ENCODE results near the gene PRICKLE2.

PRICKLE2 gene

GRCh38 chr3:64125561-64125960 lies 99.7 kb downstream of the PRICKLE2 start:
- DNase-seq = no peak

- no peak for DNase-seq
Observed at GRCh38 chr3:64123931-64124330, 101.3 kb downstream of the PRICKLE2 start.

GRCh38 chr3:64122476-64122875 lies 102.8 kb downstream of the PRICKLE2 start:
- DNase-seq = no peak

- DNase-seq = no peak
Observed at GRCh38 chr3:64121750-64122311, 103.4 kb downstream of the PRICKLE2 start.

GRCh38 chr3:64120876-64121275 lies 104.4 kb downstream of the PRICKLE2 start:
- no peak for DNase-seq

DNA sequence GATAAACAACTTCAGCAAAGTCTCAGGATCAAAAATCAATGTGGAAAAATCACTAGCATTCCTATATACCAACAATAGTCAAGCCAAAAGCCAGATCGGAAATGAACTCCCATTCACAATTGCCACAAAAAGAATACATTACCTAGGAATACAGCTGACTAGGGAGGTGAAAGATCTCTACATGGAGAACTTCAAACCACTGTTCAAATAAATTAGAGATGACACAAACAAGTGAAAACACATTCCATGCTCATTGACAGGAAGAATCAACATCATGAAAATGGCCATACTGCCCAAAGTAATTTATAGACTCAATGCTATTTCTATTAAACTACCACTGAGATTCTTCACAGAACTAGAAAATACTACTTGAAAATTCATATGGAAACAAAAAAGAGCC lies 107.8 kb downstream of the PRICKLE2 start:
- DNase-seq = no peak

DNA sequence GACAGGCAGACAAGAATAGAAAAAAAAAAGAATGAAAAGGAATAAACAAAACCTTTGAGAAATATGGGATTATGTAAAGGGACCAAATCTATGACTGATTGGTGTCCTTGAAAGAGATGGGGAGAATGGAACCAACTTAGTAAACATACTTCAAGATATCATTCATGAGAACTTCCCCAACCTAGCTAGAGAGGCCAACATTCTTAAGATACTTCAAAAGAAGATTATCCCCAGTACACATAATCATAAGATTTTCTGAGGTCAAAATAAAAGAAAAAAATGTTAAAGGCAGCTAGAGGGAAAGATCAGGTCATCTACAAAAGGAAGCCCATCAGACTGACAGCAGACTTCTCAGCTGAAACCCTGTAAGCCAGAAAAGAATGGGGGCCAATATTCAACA lies 110.6 kb downstream of the PRICKLE2 start:
- no peak for DNase-seq

- no peak for DNase-seq
Observed at GRCh38 chr3:64111872-64112271, 113.4 kb downstream of the PRICKLE2 start.

DNA sequence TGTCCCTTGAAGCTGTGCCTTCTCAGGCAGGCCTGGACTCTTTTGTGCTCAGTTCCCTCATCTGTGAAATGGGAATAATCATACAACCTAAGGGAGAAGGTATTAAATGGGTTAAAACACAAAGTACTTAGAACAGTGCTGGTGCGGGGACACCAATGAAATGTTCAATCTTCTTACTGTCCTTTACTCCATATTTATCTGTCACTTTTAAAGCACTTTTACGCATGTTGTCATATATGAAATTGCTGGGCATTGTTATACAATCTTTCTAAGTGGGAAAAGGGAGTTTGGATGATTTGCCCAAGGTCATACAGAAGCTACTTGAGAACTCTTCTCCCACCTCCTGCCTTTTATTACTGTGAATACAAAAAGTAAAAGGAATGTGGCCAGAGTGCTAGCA lies 114.2 kb downstream of the PRICKLE2 start:
- DNase-seq = no peak

DNA sequence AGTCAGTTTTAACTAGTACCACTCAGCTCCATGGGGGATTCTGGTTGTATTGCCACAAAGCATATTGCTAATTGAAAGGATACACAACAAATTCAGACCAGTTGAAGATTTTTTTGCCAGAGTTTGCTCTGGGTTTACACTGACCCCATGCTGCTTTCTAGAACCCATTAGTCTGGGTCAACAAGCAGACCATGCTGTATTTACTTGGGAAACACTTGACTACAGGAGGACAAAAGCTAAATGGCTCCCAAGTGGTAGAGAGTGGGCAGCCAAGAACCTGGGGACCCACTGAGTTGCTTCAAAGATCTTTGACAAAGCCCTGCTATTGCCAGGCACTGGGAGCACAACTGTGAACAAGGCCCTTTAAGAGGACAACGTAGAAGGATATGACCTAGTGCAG lies 115.2 kb downstream of the PRICKLE2 start:
- no peak for DNase-seq

GRCh38 chr3:64109438-64109837 lies 115.8 kb downstream of the PRICKLE2 start:
- DNase-seq = no peak

DNA sequence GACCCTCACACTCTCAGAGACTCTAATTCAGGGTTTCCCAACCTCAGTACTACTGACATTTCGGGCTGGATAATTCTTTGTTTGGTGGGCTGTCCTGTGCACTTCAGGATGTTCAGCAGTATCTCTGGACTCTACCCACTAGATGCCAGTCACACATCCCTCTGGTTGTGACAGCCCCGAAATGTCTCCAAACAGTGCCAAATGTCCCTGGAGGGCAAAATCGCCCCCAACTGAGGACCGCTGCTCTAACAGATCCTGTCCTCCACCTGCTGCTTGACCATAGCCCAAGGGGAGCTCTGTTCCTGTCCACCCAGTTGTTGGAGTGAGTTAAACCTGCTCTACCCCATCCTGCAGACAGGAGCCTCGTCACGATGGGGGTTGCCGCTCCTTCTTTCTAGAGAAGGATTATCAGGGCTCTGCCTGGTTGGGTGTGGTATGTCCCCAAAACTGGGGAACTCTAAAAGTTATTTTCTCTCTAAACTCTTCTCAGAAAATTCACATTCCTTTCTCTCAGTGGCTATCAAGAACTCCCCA lies 116.4 kb downstream of the PRICKLE2 start:
- DNase-seq = no peak

GRCh38 chr3:64108231-64108630 lies 117.0 kb downstream of the PRICKLE2 start:
- no peak for DNase-seq

DNA sequence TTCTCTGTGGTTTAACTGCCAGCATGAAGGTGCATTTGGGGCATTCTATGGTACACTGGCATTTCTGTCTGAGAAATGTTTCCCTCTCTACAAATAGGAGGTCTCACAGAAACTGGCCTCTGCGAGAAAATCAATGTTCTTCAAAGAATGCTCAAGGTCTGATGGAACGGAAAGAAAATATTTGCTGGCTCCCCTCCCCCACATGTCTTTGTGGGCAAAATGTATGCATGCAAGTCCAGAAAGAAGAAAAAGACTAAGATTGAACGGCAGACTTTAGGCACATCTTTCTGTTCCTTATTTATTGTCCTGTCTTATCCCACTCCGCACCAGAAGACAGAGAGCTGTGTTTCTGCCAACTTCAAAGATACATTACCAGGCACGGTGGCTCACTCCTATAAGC lies 118.1 kb downstream of the PRICKLE2 start:
- DNase-seq = no peak

- no peak for DNase-seq
Observed at GRCh38 chr3:64105816-64106215, 119.5 kb downstream of the PRICKLE2 start.

GRCh38 chr3:64104691-64105111 lies 120.6 kb downstream of the PRICKLE2 start:
- DNase-seq = no peak

- no peak for DNase-seq
Observed at GRCh38 chr3:64104006-64104405, 121.3 kb downstream of the PRICKLE2 start.

DNA sequence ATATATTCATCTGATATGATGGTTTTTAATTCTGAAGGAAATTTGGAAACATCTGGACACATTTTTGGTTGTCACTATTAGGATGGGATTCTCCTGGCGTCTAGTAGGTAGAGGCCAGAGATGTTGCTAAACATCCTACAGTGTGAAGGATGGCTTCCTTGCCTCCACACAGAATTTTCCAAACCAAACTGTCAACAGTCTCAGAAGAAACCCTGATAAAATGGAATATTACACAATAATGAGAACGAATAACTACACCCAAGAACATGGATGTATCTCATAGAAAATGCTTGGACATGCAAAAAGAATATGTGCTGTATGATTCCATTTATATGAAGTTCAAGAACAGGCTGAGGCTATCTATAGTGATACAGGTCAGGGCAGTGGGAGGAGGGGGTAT lies 122.1 kb downstream of the PRICKLE2 start:
- no peak for DNase-seq

GRCh38 chr3:64102147-64102546 lies 123.1 kb downstream of the PRICKLE2 start:
- no peak for DNase-seq

DNA sequence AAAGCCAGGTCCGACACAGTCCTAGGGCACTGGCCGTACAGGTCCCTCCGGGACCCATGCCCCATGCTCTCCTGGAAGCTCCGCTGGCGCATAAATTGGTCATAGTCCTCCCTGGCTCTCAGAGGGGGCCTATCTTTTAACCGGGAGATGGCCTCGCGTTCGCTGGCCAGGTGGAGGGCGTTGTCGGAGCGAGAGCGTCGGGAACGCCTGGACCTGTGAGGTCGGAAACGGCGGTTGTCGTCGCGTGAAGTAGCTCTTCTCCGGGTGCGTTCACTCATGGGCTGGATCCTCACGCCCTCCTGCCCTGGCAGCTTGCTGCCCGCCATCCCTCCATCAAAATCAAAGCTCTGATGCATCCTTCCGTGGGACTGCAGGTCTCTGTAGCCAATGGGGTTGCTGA lies 126.0 kb downstream of the PRICKLE2 start:
- DNase-seq = no peak

DNA sequence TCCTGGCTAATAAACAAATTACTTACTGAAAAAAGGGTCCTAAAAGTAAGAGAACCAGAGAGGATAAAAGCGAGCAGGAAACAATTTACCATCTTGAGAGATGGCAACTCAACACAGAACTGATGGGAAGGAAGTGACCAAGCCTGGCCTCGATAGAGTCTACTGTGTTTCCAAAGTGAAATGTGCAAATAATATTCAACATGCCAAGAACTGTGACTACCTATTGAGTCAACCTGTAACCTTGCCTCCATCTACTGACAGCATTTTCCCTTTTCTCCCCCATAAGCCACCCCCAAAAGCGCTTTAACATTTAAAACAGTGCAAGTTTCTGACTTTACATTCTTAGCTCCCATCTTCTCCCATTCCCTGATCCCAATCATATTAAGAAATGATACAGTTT lies 126.6 kb downstream of the PRICKLE2 start:
- no peak for DNase-seq

GRCh38 chr3:64097920-64098319 lies 127.3 kb downstream of the PRICKLE2 start:
- no peak for DNase-seq

GRCh38 chr3:64095802-64096201 lies 129.5 kb downstream of the PRICKLE2 start:
- no peak for DNase-seq

GRCh38 chr3:64094713-64095079 lies 130.6 kb downstream of the PRICKLE2 start:
- DNase-seq = no peak
